Measurements from ENCODE around the gene UNC5CL. TPM values are rescaled to one million over a fixed set of nuclear protein-coding genes. Genes with fewer than 3 reads are reported as not detected.

UNC5CL gene
- total and polyA plus RNA-seq, 2 donors from 2014 or later, result 41.3 to 53.7 TPM

DNA sequence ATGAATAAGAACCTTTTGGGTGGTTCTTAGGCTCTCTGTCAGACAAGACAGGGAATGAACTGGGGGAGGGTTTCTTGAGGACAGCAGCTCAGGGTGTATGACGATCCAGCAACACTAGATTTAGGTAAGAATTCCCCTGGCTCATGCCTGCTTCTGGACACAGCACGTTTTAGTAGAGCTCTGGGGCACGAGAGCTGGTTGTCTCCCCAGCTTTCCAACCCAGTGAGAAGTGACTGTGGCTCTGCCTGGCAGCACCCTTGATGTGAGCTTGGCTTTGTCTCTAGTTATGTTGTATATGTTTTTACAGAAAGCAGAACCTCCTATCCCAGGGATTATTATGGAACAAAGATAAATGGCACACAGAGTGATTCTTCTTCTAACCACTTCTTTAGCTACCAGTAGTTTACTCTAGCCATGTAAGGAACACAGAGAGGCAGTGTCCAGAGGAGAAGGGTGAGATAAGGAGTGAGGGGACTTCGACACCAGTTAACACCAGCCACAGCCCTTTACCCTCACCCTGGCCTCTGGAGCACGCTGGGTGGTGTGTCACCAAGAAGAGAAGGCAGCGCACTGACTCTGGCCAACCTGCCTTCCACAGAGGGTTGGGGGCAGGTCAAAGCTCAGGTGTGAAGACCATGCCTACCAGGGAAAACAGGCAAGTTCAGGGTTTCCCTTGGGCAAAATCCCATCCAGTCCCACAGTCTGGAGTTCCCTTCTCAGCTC lies 17.9 kb upstream of the UNC5CL start:
- peaks cover 0 to 14% (median 4%) of the 10 kb centered on the region in 3 donors for H3K4me1 ChIP-seq (ENCODE audit: control insufficient read depth in 2 of 3, insufficient read depth in 2 of 3, low read depth in 1 of 3, low read length in 3 of 3)
- no peak for TF ChIP-seq CTCF (IDR thresholded peaks at IDR 0.05; ENCODE audit: borderline replicate concordance, extremely low read depth, insufficient read depth)
- no peak overlapping the region for H3K9ac ChIP-seq (ENCODE audit: low read length in 3 of 3)
- H3K36me3 ChIP-seq (ENCODE audit: control insufficient read depth in 2 of 3, insufficient read depth in 3 of 3, low read length in 3 of 3), result no peaks in the 10 kb centered on the region
- H3K4me3 ChIP-seq (ENCODE audit: low read length in 3 of 3), result no peak overlapping the region
- H3K27ac ChIP-seq (ENCODE audit: low read depth in 2 of 2, low read length in 2 of 2), result peak overlapping the region; percentile 14 to 34
- intact Hi-C loops (cut with DNase I), result no loop called here
- no peaks in the 10 kb centered on the region for H3K27me3 ChIP-seq (ENCODE audit: control insufficient read depth, insufficient read depth, low read length)
- no peak for DNase-seq
- H3K9me3 ChIP-seq (ENCODE audit: control insufficient read depth in 2 of 3, insufficient read depth in 1 of 3, low read length in 3 of 3), result no peaks in the 10 kb centered on the region
- FAIRE-seq, result no peak

DNA sequence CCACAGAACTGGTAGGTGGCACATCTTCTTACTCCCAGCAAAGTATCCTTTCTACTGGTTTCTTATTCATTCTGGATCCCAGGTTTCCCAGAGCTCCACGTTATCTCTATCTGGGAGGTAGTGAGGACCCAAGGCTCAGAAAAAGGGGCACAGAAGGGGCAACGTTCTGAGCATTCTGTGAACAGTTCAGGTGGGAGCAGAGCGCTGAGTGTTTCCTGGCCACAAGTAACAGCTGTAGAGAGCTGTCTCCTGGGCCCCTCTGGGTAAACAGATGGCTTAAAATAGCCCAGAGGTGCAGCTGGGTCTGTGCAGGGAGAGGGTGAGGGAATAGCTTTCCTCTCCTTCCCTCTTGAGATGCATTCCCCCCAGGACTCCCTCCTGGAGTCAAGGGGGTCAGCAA lies 16.1 kb upstream of the UNC5CL start:
- Histone ChIP-seq H3K4me3 (ENCODE audit: low read length in 3 of 3) (no peak overlapping the region), H3K4me1 (ENCODE audit: control insufficient read depth in 2 of 3, insufficient read depth in 2 of 3, low read depth in 1 of 3, low read length in 3 of 3) (peaks cover 0 to 10% (median 0%) of the 10 kb centered on the region in 3 donors), H3K9me3 (ENCODE audit: control insufficient read depth in 2 of 3, insufficient read depth in 1 of 3, low read length in 3 of 3) (no peaks in the 10 kb centered on the region), H3K36me3 (ENCODE audit: control insufficient read depth in 2 of 3, insufficient read depth in 3 of 3, low read length in 3 of 3) (no peaks in the 10 kb centered on the region), H3K27me3 (ENCODE audit: control insufficient read depth, insufficient read depth, low read length) (no peaks in the 10 kb centered on the region), H3K27ac (ENCODE audit: low read depth in 2 of 2, low read length in 2 of 2) (no peak overlapping the region), H3K9ac (ENCODE audit: low read length in 3 of 3) (no peak overlapping the region)
- no peak for TF ChIP-seq CTCF (IDR thresholded peaks at IDR 0.05; ENCODE audit: borderline replicate concordance, extremely low read depth, insufficient read depth)
- intact Hi-C loops (cut with DNase I), result no loop called here
- FAIRE-seq (no peak), DNase-seq (no peak)

- Histone ChIP-seq H3K27me3 (ENCODE audit: control insufficient read depth, insufficient read depth, low read length) (no peaks in the 10 kb centered on the region), H3K9me3 (ENCODE audit: control insufficient read depth in 2 of 3, insufficient read depth in 1 of 3, low read length in 3 of 3) (no peaks in the 10 kb centered on the region), H3K36me3 (ENCODE audit: control insufficient read depth in 2 of 3, insufficient read depth in 3 of 3, low read length in 3 of 3) (no peaks in the 10 kb centered on the region), H3K4me3 (ENCODE audit: low read length in 3 of 3) (no peak overlapping the region), H3K9ac (ENCODE audit: low read length in 3 of 3) (no peak overlapping the region), H3K4me1 (ENCODE audit: control insufficient read depth in 2 of 3, insufficient read depth in 2 of 3, low read depth in 1 of 3, low read length in 3 of 3) (peaks cover 0 to 10% (median 0%) of the 10 kb centered on the region in 3 donors), H3K27ac (ENCODE audit: low read depth in 2 of 2, low read length in 2 of 2) (no peak overlapping the region)
- no peak for TF ChIP-seq CTCF (IDR thresholded peaks at IDR 0.05; ENCODE audit: borderline replicate concordance, extremely low read depth, insufficient read depth)
- DNase-seq (no peak), FAIRE-seq (no peak)
- intact Hi-C loops (cut with DNase I), result no loop called here
Observed at GRCh38 chr6:41054511-41054910, 15.5 kb upstream of the UNC5CL start.

All from kidney (tissue), 14 donors.